Esophagus muscularis mucosa (tissue), 3 donors: ENCODE measurements around the gene AFM.

Source experiments
- POLR2AphosphoS5 ChIP-seq, 2 donors: sonication (generic); formaldehyde crosslinking; IDR thresholded peaks; one replicate each; pipeline ENCODE4 v1.6.1; 2017; ENCODE audit warnings: antibody characterized with exemption in 2 of 2
- TF ChIP-seq, protein P1 (sequence below), 3 experiments: fragments of 200-600 bp in 2 of 3; fragments of 450-650 bp in 1 of 3; sonication (generic) in 2 of 3; IDR thresholded peaks; one replicate each; pipeline ENCODE4 v1.5.1; 2017 to 2019; ENCODE audit warnings: antibody characterized with exemption in 3 of 3, mild to moderate bottlenecking in 2 of 3, moderate library complexity in 1 of 3

DNA sequence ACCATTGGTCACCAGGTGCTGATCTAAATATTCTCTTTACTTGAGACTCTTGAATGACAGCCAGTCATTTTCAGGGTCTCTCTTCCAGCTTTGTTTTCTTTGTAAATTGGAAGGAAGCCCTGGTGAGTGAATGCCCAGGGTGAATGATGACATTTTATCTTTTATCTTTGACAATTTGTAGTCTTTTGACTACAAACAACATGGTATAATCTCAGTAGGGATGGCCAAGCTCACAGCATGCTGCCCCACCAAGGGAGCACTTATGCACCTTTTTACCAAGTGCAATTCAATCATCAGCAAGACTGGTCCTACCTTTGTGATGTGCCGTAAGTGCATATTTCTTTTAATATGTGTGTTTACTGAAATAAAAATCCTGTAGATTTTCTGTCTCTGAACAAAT, 5.7 kb downstream of the AFM start:
- TF ChIP-seq, protein P1, sequence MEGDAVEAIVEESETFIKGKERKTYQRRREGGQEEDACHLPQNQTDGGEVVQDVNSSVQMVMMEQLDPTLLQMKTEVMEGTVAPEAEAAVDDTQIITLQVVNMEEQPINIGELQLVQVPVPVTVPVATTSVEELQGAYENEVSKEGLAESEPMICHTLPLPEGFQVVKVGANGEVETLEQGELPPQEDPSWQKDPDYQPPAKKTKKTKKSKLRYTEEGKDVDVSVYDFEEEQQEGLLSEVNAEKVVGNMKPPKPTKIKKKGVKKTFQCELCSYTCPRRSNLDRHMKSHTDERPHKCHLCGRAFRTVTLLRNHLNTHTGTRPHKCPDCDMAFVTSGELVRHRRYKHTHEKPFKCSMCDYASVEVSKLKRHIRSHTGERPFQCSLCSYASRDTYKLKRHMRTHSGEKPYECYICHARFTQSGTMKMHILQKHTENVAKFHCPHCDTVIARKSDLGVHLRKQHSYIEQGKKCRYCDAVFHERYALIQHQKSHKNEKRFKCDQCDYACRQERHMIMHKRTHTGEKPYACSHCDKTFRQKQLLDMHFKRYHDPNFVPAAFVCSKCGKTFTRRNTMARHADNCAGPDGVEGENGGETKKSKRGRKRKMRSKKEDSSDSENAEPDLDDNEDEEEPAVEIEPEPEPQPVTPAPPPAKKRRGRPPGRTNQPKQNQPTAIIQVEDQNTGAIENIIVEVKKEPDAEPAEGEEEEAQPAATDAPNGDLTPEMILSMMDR (IDR thresholded peaks at IDR 0.05): no peak
- no peak for TF ChIP-seq POLR2AphosphoS5 (IDR thresholded peaks at IDR 0.05)
